Urothelium cell line (cell line): ENCODE results near the gene MPIG6B.
A peak's percentile ranks its signal among the peaks of the same experiment; 100 is the strongest.

Source experiments
- DNase-seq: peaks from one replicate; pipeline ENCODE4 v3.0.0; 2011; ENCODE audit warnings: low spot score, mixed read lengths
- FAIRE-seq: peaks from 2 replicates; lab custom pipeline; 2011; peaks lifted over from hg19 to GRCh38; lab: Jason Lieb, UNC

The MPIG6B gene

DNA sequence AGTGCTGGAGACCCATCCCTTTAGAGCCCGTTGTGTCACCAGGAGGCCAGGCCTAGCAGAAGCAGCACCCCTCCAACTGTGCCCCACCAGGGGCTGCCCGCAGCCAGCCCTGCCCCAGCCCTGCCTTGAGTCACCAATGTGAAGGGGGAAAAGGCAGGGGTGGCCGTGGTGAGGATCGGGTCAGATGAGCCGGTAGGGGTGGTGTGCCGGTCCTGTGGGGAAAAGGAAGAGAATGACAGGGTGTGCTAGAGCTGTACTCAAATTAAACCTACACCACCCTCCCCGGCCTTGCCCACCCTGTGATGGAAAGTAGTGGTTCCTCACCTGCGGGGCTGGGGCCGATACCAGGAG is 42.4 kb downstream of the MPIG6B start:
- DNase-seq (no peak), FAIRE-seq (no peak)

DNA sequence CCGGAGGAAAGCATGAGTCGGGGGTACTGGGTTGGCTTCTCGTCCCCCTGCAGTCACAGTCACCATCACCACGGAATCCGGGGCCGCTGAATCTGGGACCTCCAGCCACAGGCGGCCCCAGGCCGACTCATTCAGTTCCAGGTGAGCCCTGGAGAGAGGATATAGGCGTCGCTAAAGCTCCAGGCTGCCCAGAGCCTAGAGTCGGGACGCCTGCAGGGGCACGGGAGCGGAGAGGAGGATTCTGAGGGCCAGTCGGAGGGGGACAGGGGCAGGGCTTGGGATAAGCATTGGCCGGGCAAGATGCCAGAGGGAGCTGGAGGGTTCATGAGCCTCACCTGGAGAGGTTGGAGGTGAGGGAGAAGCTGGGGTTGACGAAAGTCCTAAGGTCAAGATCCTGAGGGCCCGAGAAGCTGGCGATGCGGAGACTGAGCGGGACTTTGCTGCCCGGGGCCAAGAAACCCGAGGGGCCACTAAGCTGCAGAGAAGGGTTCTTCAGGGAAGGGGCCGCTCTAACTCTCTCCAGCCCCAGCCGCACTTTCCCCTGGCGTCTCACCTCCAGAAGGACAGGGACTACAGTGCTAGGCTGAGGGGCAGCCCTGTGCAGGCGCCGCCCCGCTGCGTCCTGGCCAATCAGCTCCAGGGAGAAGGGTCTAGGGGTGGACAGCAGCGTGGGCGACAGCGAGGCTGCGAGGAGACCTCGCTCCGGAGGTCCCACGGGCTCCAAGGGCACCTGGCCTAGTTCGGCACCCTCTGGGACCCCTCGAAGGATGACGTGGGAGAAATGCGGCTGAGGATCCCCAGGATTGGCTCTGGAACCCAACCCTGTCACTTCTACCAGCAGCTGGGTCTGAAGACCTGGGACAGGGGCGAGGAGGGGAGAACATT is 43.0 kb downstream of the MPIG6B start:
- DNase-seq (no peak), FAIRE-seq (no peak)

DNA sequence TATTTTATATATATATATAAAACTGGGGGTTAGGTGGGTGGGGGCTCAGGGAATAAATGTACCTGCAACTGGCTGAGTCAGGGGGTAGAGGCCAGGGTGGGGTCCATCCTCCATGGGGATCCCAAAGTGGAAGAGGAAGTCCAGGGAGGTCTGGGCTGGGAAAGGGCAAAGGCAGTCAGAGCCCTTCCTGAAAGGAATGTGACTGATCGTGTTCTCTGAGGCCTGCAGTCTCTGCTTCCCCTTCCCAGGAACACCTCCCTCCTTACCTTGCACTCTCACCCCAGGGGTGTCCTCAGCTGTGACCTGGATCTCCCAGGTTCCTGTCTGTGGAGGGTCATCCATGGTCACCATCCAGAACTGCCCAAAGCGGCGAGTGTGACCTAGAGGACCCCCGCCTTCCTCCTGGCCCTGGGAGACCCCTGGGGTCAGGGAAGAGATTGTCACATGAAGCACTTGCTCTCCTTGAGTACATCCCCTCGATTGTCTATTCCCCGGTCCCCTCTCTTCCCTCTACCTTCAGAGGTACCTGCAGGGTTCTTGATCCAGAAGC is 44.0 kb downstream of the MPIG6B start:
- no peak for DNase-seq
- no peak for FAIRE-seq

DNA sequence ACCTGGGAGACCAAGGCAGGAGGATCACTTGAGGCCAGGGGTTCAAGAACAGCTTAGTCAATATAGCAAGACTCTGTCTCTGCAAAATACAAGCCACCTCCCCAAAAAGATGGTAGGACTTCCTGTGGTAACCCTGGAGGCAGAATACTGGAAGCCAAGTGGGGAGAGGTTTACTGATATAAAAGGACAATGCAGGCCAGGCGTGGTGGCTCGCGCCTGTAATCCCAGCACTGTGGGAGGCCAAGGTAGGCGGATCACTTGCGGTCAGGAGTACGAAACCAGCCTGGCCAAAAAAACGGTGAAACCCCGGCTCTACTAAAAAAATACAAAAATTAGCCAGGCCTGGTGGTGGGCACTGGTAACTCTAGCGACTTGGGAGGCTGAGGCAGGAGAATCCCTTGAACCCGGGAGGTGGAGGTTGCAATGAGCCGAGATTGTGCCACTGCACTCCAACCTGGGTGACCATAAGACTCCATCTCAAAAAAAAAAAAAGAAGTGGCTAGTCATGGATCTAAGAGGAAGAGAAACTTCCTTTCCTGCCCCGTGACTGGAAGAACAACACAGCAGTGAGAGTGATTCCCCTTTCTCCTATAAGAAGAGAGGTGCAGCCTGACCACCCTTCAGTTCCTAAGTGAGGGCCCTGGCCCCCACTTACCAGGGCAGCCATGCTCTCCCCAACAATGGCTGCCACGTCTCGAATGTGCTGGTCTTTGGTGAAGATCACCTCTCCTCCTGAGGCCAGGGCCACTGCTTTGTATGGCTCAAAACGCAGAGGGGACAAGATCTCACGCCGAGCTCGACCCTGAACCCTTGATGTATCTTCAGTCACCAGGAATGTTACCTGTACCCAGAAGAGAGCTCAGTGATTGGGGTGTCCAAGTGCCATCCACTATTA is 45.4 kb downstream of the MPIG6B start:
- no peak for FAIRE-seq
- no peak for DNase-seq

DNA sequence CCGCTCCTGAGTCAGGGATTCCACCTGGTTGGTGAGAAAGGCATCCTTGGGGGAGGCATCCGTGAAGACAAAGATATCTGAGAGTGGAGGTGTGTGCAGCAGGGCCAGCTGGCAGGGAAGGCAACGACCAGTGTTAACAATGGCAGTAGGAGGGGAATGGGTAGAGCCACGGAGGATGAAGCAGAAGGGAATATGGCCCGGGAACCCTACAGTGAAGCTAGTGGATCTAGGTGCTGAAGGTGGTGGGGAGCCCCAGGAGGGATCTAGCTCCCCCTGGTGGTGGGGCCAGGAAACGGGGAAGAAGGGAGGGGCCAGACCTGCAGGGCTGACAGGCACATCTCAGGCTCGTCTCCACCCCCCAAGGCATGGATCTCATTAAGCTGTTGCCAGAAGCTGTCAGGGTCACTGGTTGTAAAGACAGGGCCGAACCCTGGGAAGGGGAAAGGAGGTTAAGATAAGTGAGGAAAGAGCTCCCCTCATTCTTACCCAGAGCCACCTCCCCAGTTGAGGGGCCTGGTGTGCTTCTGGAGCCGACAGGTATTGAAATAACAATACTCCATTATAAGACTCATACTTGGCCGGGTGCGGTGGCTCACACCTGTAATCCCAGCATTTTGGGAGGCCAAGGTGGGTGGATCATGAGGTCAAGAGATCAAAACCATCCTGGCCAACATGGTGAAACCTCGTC is 46.7 kb downstream of the MPIG6B start:
- FAIRE-seq (no peak), DNase-seq (peak; percentile 88)

DNA sequence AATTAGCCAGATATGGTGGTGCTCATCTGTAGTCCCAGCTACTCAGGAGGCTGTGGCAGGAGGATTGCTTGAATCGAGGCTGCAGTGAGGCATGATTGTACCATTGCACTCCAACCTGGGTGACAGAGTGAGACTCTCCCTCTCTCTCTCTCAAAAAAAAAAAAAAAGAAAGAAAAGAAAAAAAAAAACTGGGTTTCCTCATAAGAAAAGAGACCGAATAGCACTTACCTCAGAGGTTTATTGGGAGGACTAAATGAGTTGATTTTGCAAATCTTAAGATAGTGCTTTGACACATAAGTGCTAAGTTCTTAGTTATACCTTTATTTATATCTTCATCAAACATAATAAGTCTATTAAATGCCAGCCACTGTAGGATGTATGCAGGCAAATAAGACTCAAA is 47.7 kb downstream of the MPIG6B start:
- no peak for FAIRE-seq
- DNase-seq = no peak

DNA sequence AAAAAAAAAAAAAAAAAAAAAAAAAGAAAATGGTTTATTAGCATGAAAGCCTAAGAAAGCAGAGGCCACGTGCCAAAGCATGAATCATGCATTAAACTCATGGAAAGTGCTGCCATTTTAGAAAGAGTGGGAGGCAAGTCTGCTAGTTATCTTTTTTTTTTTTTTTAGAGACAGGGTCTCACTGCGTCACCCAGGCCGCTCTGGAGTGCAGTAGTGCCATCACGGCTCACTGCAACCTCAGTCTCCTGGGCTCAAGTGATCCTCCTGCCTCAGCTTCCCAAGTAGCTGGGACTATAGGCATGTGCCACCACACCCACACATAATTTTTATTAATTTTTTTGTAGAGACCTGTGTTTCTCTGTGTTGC is 48.8 kb downstream of the MPIG6B start:
- no peak for DNase-seq
- FAIRE-seq = no peak

DNA sequence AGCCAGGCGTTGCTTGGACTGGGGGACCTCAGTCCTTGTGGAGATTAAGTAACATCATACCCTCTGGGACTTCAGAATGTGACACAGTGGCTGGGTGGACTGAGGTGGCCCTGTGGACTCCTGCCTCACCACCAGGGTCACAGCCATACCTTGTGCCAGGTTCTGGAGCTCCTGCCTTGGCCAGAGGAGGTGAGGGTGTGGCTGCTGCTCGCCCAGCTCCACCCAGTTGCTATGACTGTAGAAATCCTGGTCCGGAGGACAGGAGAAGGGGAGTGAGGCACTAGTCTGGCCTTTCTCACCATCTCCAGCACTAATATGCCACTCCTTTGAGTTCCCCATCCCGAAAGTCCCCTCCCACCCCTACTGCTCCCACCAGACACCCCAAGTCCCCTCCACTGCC is 52.0 kb downstream of the MPIG6B start:
- FAIRE-seq (no peak), DNase-seq (no peak)

DNA sequence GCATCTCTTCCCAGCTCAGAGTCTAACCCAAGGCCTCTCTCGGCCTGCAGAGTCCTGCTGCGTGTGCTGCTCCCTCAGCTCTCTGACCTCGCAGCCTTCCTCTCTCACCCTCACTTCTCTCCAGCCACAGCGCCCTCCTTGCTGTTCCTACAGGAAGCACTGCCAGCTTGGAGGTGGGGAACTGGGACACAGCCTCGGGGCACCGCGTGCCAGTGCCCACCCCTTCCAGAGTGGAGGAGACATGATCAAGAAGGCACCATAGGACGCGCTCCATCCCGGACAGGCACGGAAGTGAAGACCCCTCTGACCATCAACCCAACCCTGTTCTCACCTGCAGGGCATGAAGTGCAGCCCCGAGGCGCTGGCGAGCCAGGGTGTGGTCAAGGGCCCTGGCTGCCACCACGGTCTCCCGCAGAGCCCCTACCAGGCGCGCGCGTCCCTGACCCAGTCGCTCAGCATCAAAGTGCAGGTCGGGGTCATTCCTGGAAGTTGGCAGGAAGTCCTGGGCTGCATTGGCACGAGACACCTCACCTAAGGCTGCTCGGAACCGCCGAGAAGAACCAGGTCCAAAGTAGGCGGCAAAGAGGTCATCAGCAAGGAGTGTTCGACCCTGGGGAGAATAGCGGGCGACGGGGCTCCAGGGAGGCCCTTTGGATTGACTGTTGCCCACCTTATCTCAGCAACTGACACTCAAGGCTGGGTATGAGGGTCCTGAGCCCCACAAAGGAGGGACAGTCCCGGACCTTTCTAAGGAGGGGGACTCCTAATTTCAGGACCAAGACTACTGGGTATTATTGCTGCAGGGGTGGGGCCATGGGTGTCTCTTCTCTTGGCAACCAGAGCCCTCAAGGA is 52.7 kb downstream of the MPIG6B start:
- FAIRE-seq (no peak), DNase-seq (no peak)
